Upper lobe of left lung (tissue), 4 donors: ENCODE results near the gene IL1RAPL1.

ENCODE experiments used
- EP300 ChIP-seq, 4 donors: sonication (generic); formaldehyde crosslinking; IDR thresholded peaks; one replicate each; pipeline ENCODE4 v1.5.1; 2017; ENCODE audit warnings: antibody characterized with exemption in 4 of 4, control low read depth in 2 of 4
- POLR2AphosphoS5 ChIP-seq, 2 donors: sonication (generic); formaldehyde crosslinking; IDR thresholded peaks; one replicate each; pipeline ENCODE4 v1.5.1; 2017; ENCODE audit warnings: antibody characterized with exemption in 2 of 2

- TF ChIP-seq EP300 (IDR thresholded peaks at IDR 0.05) (no peak), POLR2AphosphoS5 (IDR thresholded peaks at IDR 0.05) (no peak)
Measured at GRCh38 chrX:29487714-29488113, 900.5 kb downstream of the IL1RAPL1 start.
